B cell (primary cell): ENCODE data around the gene PGGHG. TPM values are rescaled to one million over a fixed set of nuclear protein-coding genes. Genes with fewer than 3 reads are reported as not detected.

Experiments used
- ATAC-seq: fragments of 200-7000 bp; cut with Tn5 transposase; one replicate; pipeline ENCODE4 v1.10.0; 2021; ENCODE audit warnings: low read depth, mild to moderate bottlenecking, moderate number of reproducible peaks, moderate library complexity
- CTCF ChIA-PET: fragments of 350-600 bp; sonication (Branson Sonifier 250); formaldehyde crosslinking; loops from one replicate; lab custom pipeline; 2021; ENCODE audit warnings: antibody characterized with exemption, inconsistent platforms; lab: Charles Lee
- POLR2A ChIA-PET: fragments of 350-600 bp; sonication (Branson Sonifier 250); formaldehyde crosslinking; loops from one replicate; lab custom pipeline; 2021; ENCODE audit warnings: antibody characterized with exemption; lab: Charles Lee
- DNase-seq: peaks from one replicate; pipeline ENCODE4 v3.0.0; 2013
- H2AFZ ChIP-seq: 2 replicates; pipeline ENCODE4 v1.6.1; 2012; ENCODE audit warnings: mild to moderate bottlenecking, low read depth, low read length; ENCODE audit not compliant: insufficient read depth, poor library complexity, severe bottlenecking
- H3K27ac ChIP-seq, 2 donors: 1 replicate in 1 of 2; 2 replicates in 1 of 2; pipeline ENCODE4 v1.5.1; 2012 to 2013; ENCODE audit warnings: low read length in 2 of 2, mild to moderate bottlenecking in 2 of 2, moderate library complexity in 1 of 2
- H3K27me3 ChIP-seq, 4 experiments: fragments of 200-600 bp in 1 of 4; sonication (generic) in 1 of 4; replicated peaks in 1 of 4; 1 replicate in 2 of 4; 2 replicates in 2 of 4; pipeline versions ENCODE4 v1.6.1 to v1.7.0; 2013 to 2016; ENCODE audit warnings: low read length in 3 of 4, mild to moderate bottlenecking in 2 of 4, mixed read lengths in 1 of 4, moderate library complexity in 1 of 4; ENCODE audit not compliant: insufficient read depth in 4 of 4, control insufficient read depth in 3 of 4; ENCODE audit errors: control extremely low read depth in 1 of 4
- H3K36me3 ChIP-seq, 2 experiments: replicated peaks in 1 of 2; 1 replicate in 1 of 2; 2 replicates in 1 of 2; pipeline versions ENCODE4 v1.6.1 to v1.7.1; 2013; ENCODE audit warnings: low read length in 1 of 2; ENCODE audit not compliant: insufficient read depth in 2 of 2, control insufficient read depth in 1 of 2; ENCODE audit errors: control extremely low read depth in 1 of 2, extremely low read depth in 1 of 2
- H3K4me1 ChIP-seq, 2 donors: fragments of 200-600 bp in 1 of 2; sonication (generic) in 1 of 2; 1 replicate in 1 of 2; 2 replicates in 1 of 2; pipeline versions ENCODE4 v1.5.1 to v1.6.1; 2013 to 2017; ENCODE audit warnings: low read length in 2 of 2; ENCODE audit not compliant: control insufficient read depth in 2 of 2, insufficient read depth in 2 of 2
- H3K4me2 ChIP-seq: replicated peaks from 2 replicates; pipeline ENCODE3; 2012; ENCODE audit warnings: mild to moderate bottlenecking, low read depth, low read length; ENCODE audit not compliant: poor library complexity, severe bottlenecking
- H3K4me3 ChIP-seq, 5 experiments: fragments of 200-600 bp in 1 of 5; sonication (generic) in 1 of 5; 1 replicate in 3 of 5; 2 replicates in 2 of 5; pipeline versions ENCODE4 v1.5.1 to v1.7.0; 2011 to 2016; ENCODE audit warnings: low read length in 4 of 5, mild to moderate bottlenecking in 4 of 5, low read depth in 2 of 5, control low read depth in 1 of 5, moderate library complexity in 1 of 5; ENCODE audit not compliant: insufficient read depth in 1 of 5; ENCODE audit errors: control extremely low read depth in 1 of 5, extremely low read depth in 1 of 5
- H3K79me2 ChIP-seq: fragments of 200-600 bp; sonication (generic); one replicate; pipeline ENCODE4 v1.6.0; 2016; ENCODE audit warnings: low read length; ENCODE audit not compliant: control insufficient read depth, insufficient read depth
- H3K9ac ChIP-seq: fragments of 200-600 bp; sonication (generic); 2 replicates; pipeline ENCODE4 v1.6.1; 2017; ENCODE audit warnings: mild to moderate bottlenecking, low read length, moderate library complexity
- H3K9me3 ChIP-seq, 3 donors: one replicate each; pipeline versions ENCODE4 v1.6.1 to v1.7.1; 2013; ENCODE audit warnings: low read length in 2 of 3; ENCODE audit not compliant: control insufficient read depth in 2 of 3, insufficient read depth in 1 of 3; ENCODE audit errors: control extremely low read depth in 1 of 3
- H4K20me1 ChIP-seq: 2 replicates; pipeline ENCODE4 v1.6.0; 2012; ENCODE audit warnings: mild to moderate bottlenecking, low read length; ENCODE audit not compliant: insufficient read depth, control insufficient read depth, poor library complexity, severe bottlenecking
- H3K27ac Mint-ChIP-seq: one replicate; pipeline ENCODE4 v1.8.0; 2021; ENCODE audit warnings: mixed read lengths
- H3K27me3 Mint-ChIP-seq: one replicate; pipeline ENCODE4 v1.8.0; 2021; ENCODE audit warnings: mixed read lengths
- H3K4me1 Mint-ChIP-seq: one replicate; pipeline ENCODE4 v1.8.0; 2021; ENCODE audit warnings: mixed read lengths
- H3K4me3 Mint-ChIP-seq: one replicate; pipeline ENCODE4 v1.8.0; 2021; ENCODE audit warnings: mixed read lengths
- H3K9me3 Mint-ChIP-seq: one replicate; pipeline ENCODE4 v1.8.0; 2022; ENCODE audit warnings: mixed read lengths; ENCODE audit not compliant: insufficient read depth
- EZH2 ChIP-seq: IDR thresholded peaks from 2 replicates; pipeline ENCODE4 v1.6.1; 2012; ENCODE audit warnings: borderline replicate concordance, low read depth, mild to moderate bottlenecking, moderate library complexity, low read length; ENCODE audit not compliant: insufficient read depth, poor library complexity, severe bottlenecking
- WGBS: methylation state at CpG from one replicate; pipeline ENCODE4 v1.1.5; 2013; ENCODE audit warnings: missing lambda C conversion rate; ENCODE audit not compliant: insufficient coverage; 5-methylcytosine and 5-hydroxymethylcytosine counted together
- intact Hi-C: fragments of 100-400 bp; cut with micrococcal nuclease; formaldehyde crosslinking; loops from one replicate; pipeline ENCODE4 v1.10.0; 2022
- polyA plus RNA-seq: library from polyadenylated mRNA; depleted of rRNA; stranded (reverse); fragments of >200 nt; gene quantifications from 2 replicates; pipeline ENCODE4 v1.2.3, GENCODE V29; 2012
- total RNA-seq, 2 donors: library from RNA; stranded (reverse); fragments of 120-200 nt in 1 of 2; gene quantifications; 1 replicate in 1 of 2; 2 replicates in 1 of 2; pipeline versions ENCODE4 v1.2.3 to v1.2.4, GENCODE V29; 2013 to 2022
- TF ChIP-seq, protein P1 (sequence below): fragments of 200-600 bp; IDR thresholded peaks from one replicate; pipeline ENCODE4 v1.8.0; 2022; ENCODE audit warnings: antibody characterized with exemption, mild to moderate bottlenecking

PGGHG gene
- total and polyA plus RNA-seq, 2 donors (not counting 1 experiment from before 2014, with no cell fraction given) = 159 to 264 TPM

DNA sequence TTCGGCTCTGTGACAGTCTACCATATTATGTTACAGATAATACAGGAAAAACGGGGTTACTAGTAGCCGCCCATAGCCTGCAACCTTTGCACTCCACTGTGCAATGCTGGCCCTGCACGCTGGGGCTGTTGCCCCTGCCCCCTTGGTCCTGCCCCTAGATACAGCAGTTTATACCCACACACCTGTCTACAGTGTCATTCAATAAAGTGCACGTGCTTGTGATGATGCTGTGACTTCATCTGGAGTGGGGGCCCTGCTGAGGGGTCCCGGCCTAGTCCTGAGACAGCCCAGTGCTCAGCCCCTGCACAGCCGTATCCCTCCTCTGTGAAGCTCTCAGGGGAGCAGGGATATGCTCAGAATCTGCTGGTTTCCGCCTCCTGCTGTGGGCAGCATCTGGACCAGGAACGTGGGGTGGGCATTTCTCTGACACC is 26.1 kb downstream of the PGGHG start:
- H3K79me2 ChIP-seq = peaks cover 38% of the 10 kb centered on the region
- peak overlapping the region in 3 of 5 experiments; percentile 9 to 72 (median 60) for H3K4me3 ChIP-seq
- TF ChIP-seq EZH2 = no peak
- TF ChIP-seq, protein P1, sequence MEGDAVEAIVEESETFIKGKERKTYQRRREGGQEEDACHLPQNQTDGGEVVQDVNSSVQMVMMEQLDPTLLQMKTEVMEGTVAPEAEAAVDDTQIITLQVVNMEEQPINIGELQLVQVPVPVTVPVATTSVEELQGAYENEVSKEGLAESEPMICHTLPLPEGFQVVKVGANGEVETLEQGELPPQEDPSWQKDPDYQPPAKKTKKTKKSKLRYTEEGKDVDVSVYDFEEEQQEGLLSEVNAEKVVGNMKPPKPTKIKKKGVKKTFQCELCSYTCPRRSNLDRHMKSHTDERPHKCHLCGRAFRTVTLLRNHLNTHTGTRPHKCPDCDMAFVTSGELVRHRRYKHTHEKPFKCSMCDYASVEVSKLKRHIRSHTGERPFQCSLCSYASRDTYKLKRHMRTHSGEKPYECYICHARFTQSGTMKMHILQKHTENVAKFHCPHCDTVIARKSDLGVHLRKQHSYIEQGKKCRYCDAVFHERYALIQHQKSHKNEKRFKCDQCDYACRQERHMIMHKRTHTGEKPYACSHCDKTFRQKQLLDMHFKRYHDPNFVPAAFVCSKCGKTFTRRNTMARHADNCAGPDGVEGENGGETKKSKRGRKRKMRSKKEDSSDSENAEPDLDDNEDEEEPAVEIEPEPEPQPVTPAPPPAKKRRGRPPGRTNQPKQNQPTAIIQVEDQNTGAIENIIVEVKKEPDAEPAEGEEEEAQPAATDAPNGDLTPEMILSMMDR = no peak
- H3K9me3 Mint-ChIP-seq = no peaks in the 10 kb centered on the region
- intact Hi-C loops = no loop called here
- no peaks in the 10 kb centered on the region for H4K20me1 ChIP-seq
- H3K4me1 Mint-ChIP-seq = peaks cover 52% of the 10 kb centered on the region
- ChIA-PET CTCF (interaction anchor here (0.6 to 3.3 kb wide), 4 partner anchors 10 to 64 kb away, joined by 4 to 54 read pairs (median 8); partner anchors contain the start of gene IFITM2), POLR2A (interaction anchor here (0.8 to 1.1 kb wide), 2 partner anchors 47 to 64 kb away, joined by 3 to 4 read pairs; no protein-coding TSS in a partner anchor)
- H3K27ac Mint-ChIP-seq = peak overlapping the region; percentile 94
- peak overlapping the region; percentile 57 for H3K9ac ChIP-seq
- 89% methylated on average over 8 of the region's 9 CpGs for WGBS
- H2AFZ ChIP-seq = no peak overlapping the region
- ATAC-seq (no peak), DNase-seq (no peak)
- peak overlapping the region; percentile 85 for H3K4me2 ChIP-seq
- peaks cover 38 to 61% of the 10 kb centered on the region in 2 donors for H3K4me1 ChIP-seq
- peak overlapping the region; percentile 93 for H3K4me3 Mint-ChIP-seq
- H3K36me3 ChIP-seq = peaks cover 0 to 2% of the 10 kb centered on the region in 2 experiments
- H3K27me3 Mint-ChIP-seq = no peaks in the 10 kb centered on the region
- no peaks in the 10 kb centered on the region for H3K9me3 ChIP-seq
- peak overlapping the region in 1 of 2 donors; percentile 19 for H3K27ac ChIP-seq
- H3K27me3 ChIP-seq = no peaks in the 10 kb centered on the region

DNA sequence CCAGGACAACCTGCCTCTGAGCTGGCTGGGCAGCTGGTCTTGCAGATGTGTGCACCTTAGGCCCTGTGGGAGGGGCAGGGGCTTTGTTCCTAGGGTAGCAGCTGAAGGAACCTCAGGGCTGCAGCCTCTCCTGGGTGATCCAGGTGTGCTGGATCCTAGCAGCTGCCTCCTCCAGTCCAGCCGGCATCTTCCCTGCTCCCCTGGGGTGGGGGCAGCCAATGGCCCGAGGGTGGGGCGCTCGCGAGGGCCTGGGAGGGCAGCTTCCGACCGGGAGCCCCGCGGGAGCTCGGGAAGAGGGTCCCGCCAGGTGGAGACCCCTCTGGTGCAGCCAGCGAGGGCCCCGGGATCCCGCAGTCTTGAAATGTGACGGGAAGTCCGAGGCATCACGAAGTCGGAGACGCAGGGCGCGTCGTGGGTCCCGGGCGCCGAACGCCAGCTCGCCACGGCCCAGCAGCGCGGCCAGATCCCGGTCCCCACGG is 26.6 kb downstream of the PGGHG start:
- DNase-seq (no peak), ATAC-seq (no peak)
- H3K27me3 ChIP-seq = no peaks in the 10 kb centered on the region
- peak overlapping the region; percentile 57 for H3K9ac ChIP-seq
- H3K4me1 Mint-ChIP-seq = peaks cover 57% of the 10 kb centered on the region
- H3K79me2 ChIP-seq = peaks cover 38% of the 10 kb centered on the region
- H3K9me3 Mint-ChIP-seq = no peaks in the 10 kb centered on the region
- H4K20me1 ChIP-seq = no peaks in the 10 kb centered on the region
- H3K27me3 Mint-ChIP-seq = peaks cover 3% of the 10 kb centered on the region
- intact Hi-C loops = no loop called here
- H3K4me3 ChIP-seq = peak overlapping the region in 1 of 5 experiments; percentile 72
- peak overlapping the region; percentile 94 for H3K27ac Mint-ChIP-seq
- TF ChIP-seq EZH2 = no peak
- TF ChIP-seq, protein P1 = no peak
- WGBS = 88% methylated on average over 32 of the region's 32 CpGs
- no peaks in the 10 kb centered on the region for H3K9me3 ChIP-seq
- ChIA-PET CTCF (interaction anchor here (1.4 to 3.3 kb wide), 3 partner anchors 10 to 65 kb away, joined by 5 to 54 read pairs (median 11); partner anchors contain the start of gene IFITM2), POLR2A (interaction anchor here (0.8 to 1.1 kb wide), 2 partner anchors 48 to 64 kb away, joined by 3 to 4 read pairs; no protein-coding TSS in a partner anchor)
- H3K4me2 ChIP-seq = peak overlapping the region; percentile 85
- H3K27ac ChIP-seq = peak overlapping the region in 1 of 2 donors; percentile 19
- H3K4me1 ChIP-seq = peaks cover 41 to 64% of the 10 kb centered on the region in 2 donors
- no peak overlapping the region for H2AFZ ChIP-seq
- peak overlapping the region; percentile 93 for H3K4me3 Mint-ChIP-seq
- peaks cover 0 to 2% of the 10 kb centered on the region in 2 experiments for H3K36me3 ChIP-seq
